ENCODE data around the gene HMCN2. TPM values are rescaled to one million over a fixed set of nuclear protein-coding genes. Genes with fewer than 3 reads are reported as not detected.

The HMCN2 gene
- total RNA-seq, 1 experiment from 2014 or later: 5.6 TPM

DNA sequence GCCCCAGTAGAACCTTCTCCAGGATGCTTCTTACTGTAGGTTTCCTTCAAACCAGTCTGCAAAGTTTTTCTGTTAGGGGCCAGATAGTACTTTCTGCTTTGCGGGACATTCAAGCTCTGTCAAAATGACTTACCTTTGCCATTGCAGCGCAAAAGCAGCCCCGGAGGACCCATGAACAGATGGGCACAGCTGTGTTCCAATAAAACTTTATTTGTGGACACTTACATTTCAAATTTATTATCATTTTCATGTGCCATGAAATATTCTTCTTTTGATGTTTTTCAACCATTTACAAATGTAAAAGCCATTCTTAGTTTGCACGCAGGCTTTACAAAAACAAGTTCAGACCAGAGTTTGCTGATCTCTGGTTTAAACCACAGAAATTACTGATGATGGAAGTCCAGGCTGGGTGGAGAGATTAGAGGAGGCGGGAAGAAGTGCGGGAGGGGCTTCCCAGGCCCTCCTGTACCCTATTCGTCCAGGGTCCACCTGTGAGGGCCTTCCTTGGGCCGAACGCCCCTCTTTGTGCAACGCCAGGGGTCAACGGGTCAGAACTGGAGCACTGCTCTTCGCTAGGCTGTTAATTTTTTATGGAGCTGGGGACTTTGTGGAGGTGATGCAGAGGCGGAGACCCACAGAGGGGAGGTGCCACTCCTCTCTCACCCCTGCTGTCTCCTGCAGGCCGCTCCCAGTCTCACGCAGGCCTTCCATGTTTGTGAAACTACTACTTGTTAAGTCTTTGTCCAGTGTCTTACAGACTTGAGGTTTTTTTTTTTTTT, 171.6 kb downstream of the HMCN2 start:
- DNase-seq (ENCODE audit: low spot score) (no peak), ATAC-seq (no peak)
- H3K27me3 Mint-ChIP-seq (ENCODE audit: low read depth): peaks cover 41% of the 10 kb centered on the region
- no peak overlapping the region for H3K4me3 Mint-ChIP-seq
- TF ChIP-seq, protein P1, sequence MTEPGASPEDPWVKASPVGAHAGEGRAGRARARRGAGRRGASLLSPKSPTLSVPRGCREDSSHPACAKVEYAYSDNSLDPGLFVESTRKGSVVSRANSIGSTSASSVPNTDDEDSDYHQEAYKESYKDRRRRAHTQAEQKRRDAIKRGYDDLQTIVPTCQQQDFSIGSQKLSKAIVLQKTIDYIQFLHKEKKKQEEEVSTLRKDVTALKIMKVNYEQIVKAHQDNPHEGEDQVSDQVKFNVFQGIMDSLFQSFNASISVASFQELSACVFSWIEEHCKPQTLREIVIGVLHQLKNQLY (CRISPR knock-in tag; IDR thresholded peaks at IDR 0.05): no peak
- TF ChIP-seq, protein P2, sequence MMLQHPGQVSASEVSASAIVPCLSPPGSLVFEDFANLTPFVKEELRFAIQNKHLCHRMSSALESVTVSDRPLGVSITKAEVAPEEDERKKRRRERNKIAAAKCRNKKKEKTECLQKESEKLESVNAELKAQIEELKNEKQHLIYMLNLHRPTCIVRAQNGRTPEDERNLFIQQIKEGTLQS (CRISPR knock-in tag; conservative IDR thresholded peaks at IDR 0.05): no peak
- TF ChIP-seq MXD4 (CRISPR knock-in tag; IDR thresholded peaks at IDR 0.05; ENCODE audit: borderline replicate concordance) (no peak), NFYB (CRISPR knock-in tag; conservative IDR thresholded peaks at IDR 0.05; ENCODE audit: low read depth) (no peak), ZNF219 (CRISPR knock-in tag; IDR thresholded peaks at IDR 0.05; ENCODE audit: borderline replicate concordance) (no peak), RELA (CRISPR knock-in tag; IDR thresholded peaks at IDR 0.05; ENCODE audit: borderline replicate concordance) (no peak), FOXJ3 (CRISPR knock-in tag; IDR thresholded peaks at IDR 0.05; ENCODE audit: borderline replicate concordance) (no peak), ELF4 (CRISPR knock-in tag; IDR thresholded peaks at IDR 0.05; ENCODE audit: low read depth) (no peak), ZNF232 (CRISPR knock-in tag; IDR thresholded peaks at IDR 0.05) (no peak)
- TF ChIP-seq, protein P3, sequence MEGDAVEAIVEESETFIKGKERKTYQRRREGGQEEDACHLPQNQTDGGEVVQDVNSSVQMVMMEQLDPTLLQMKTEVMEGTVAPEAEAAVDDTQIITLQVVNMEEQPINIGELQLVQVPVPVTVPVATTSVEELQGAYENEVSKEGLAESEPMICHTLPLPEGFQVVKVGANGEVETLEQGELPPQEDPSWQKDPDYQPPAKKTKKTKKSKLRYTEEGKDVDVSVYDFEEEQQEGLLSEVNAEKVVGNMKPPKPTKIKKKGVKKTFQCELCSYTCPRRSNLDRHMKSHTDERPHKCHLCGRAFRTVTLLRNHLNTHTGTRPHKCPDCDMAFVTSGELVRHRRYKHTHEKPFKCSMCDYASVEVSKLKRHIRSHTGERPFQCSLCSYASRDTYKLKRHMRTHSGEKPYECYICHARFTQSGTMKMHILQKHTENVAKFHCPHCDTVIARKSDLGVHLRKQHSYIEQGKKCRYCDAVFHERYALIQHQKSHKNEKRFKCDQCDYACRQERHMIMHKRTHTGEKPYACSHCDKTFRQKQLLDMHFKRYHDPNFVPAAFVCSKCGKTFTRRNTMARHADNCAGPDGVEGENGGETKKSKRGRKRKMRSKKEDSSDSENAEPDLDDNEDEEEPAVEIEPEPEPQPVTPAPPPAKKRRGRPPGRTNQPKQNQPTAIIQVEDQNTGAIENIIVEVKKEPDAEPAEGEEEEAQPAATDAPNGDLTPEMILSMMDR (IDR thresholded peaks at IDR 0.05): no peak
- TF ChIP-seq, protein P4, sequence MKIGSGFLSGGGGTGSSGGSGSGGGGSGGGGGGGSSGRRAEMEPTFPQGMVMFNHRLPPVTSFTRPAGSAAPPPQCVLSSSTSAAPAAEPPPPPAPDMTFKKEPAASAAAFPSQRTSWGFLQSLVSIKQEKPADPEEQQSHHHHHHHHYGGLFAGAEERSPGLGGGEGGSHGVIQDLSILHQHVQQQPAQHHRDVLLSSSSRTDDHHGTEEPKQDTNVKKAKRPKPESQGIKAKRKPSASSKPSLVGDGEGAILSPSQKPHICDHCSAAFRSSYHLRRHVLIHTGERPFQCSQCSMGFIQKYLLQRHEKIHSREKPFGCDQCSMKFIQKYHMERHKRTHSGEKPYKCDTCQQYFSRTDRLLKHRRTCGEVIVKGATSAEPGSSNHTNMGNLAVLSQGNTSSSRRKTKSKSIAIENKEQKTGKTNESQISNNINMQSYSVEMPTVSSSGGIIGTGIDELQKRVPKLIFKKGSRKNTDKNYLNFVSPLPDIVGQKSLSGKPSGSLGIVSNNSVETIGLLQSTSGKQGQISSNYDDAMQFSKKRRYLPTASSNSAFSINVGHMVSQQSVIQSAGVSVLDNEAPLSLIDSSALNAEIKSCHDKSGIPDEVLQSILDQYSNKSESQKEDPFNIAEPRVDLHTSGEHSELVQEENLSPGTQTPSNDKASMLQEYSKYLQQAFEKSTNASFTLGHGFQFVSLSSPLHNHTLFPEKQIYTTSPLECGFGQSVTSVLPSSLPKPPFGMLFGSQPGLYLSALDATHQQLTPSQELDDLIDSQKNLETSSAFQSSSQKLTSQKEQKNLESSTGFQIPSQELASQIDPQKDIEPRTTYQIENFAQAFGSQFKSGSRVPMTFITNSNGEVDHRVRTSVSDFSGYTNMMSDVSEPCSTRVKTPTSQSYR (CRISPR knock-in tag; IDR thresholded peaks at IDR 0.05): no peak
- TF ChIP-seq, protein P5, sequence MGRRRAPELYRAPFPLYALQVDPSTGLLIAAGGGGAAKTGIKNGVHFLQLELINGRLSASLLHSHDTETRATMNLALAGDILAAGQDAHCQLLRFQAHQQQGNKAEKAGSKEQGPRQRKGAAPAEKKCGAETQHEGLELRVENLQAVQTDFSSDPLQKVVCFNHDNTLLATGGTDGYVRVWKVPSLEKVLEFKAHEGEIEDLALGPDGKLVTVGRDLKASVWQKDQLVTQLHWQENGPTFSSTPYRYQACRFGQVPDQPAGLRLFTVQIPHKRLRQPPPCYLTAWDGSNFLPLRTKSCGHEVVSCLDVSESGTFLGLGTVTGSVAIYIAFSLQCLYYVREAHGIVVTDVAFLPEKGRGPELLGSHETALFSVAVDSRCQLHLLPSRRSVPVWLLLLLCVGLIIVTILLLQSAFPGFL (CRISPR knock-in tag; IDR thresholded peaks at IDR 0.05; ENCODE audit: borderline replicate concordance): no peak
- TF ChIP-seq, protein P6, sequence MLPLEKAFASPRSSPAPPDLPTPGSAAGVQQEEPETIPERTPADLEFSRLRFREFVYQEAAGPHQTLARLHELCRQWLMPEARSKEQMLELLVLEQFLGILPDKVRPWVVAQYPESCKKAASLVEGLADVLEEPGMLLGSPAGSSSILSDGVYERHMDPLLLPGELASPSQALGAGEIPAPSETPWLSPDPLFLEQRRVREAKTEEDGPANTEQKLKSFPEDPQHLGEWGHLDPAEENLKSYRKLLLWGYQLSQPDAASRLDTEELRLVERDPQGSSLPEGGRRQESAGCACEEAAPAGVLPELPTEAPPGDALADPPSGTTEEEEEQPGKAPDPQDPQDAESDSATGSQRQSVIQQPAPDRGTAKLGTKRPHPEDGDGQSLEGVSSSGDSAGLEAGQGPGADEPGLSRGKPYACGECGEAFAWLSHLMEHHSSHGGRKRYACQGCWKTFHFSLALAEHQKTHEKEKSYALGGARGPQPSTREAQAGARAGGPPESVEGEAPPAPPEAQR (CRISPR knock-in tag; IDR thresholded peaks at IDR 0.05): no peak
- peaks cover 15% of the 10 kb centered on the region for H3K9me3 Mint-ChIP-seq
- ChIA-PET CTCF (interaction anchor here (0.6 to 1.6 kb wide), 9 partner anchors 9 to 435 kb away, joined by 3 to 6 read pairs (median 4); no protein-coding TSS in a partner anchor), POLR2A (interaction anchor here (1.0 kb wide), 1 partner anchor 10 kb away, joined by 3 read pairs; no protein-coding TSS in a partner anchor)
- H3K27ac Mint-ChIP-seq: no peak overlapping the region
- H3K4me1 Mint-ChIP-seq: peaks cover 10% of the 10 kb centered on the region; the same call in 1 of the 2 replicates
- H3K36me3 Mint-ChIP-seq: peaks cover 9% of the 10 kb centered on the region

DNA sequence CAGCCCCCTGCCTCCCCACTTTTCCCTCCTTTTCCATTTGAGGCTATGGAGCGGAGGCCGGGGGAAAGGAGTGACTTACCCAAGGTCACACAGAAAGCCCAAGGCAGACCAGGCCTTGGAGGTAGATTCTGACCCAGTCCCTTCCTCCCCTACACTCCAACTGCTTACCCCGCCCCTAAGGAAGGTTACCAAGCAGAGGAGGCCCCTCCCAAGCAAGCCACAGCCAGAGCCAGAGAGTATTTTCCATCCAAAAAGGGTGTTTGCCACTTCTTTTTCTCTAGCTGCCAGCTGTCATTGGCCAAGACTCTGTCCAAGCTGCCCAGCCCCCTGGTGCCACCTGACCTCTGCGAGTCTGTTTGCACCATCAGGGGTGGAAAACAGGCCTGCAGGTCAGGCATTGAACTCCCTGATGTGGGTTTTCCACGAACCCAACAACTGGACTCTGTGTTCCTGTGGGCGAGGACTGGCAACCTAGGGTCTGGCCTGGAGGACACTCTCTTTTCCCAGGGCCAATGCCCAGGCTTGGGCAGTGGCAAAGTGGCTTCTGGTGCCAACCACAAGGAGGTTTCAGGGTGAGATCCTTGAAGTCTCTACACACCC, 172.9 kb downstream of the HMCN2 start:
- H3K4me1 Mint-ChIP-seq: 0 out of 2 replicates have a peak, but pooled peaks cover 4% of the 10 kb centered on the region
- H3K27me3 Mint-ChIP-seq (ENCODE audit: low read depth): peaks cover 36% of the 10 kb centered on the region
- CTCF ChIA-PET: interaction anchor here (0.9 to 1.6 kb wide), 3 partner anchors 9 to 79 kb away, joined by 3 to 6 read pairs (median 4); no protein-coding TSS in a partner anchor
- peaks cover 9% of the 10 kb centered on the region for H3K36me3 Mint-ChIP-seq
- DNase-seq (ENCODE audit: low spot score) (no peak), ATAC-seq (peak; percentile 40; the same call in 1 of the 2 replicates)
- POLR2A ChIA-PET: interaction anchor here (1.0 kb wide), 1 partner anchor 8 kb away, joined by 3 read pairs; no protein-coding TSS in a partner anchor
- H3K4me3 Mint-ChIP-seq: no peak overlapping the region
- no peak overlapping the region for H3K27ac Mint-ChIP-seq
- H3K9me3 Mint-ChIP-seq: peaks cover 15% of the 10 kb centered on the region
- TF ChIP-seq RELA (CRISPR knock-in tag; IDR thresholded peaks at IDR 0.05; ENCODE audit: borderline replicate concordance): no peak
- TF ChIP-seq ZNF317 (CRISPR knock-in tag; IDR thresholded peaks at IDR 0.05; ENCODE audit: borderline replicate concordance, low read depth): no peak
- TF ChIP-seq ZNF396 (CRISPR knock-in tag; IDR thresholded peaks at IDR 0.05; ENCODE audit: borderline replicate concordance): no peak
- TF ChIP-seq ZNF263 (CRISPR knock-in tag; IDR thresholded peaks at IDR 0.05; ENCODE audit: low read depth): no peak
- no peak for TF ChIP-seq SOX15 (CRISPR knock-in tag; IDR thresholded peaks at IDR 0.05)
- TF ChIP-seq, protein P7, sequence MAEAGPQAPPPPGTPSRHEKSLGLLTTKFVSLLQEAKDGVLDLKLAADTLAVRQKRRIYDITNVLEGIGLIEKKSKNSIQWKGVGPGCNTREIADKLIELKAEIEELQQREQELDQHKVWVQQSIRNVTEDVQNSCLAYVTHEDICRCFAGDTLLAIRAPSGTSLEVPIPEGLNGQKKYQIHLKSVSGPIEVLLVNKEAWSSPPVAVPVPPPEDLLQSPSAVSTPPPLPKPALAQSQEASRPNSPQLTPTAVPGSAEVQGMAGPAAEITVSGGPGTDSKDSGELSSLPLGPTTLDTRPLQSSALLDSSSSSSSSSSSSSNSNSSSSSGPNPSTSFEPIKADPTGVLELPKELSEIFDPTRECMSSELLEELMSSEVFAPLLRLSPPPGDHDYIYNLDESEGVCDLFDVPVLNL (CRISPR knock-in tag; IDR thresholded peaks at IDR 0.05; ENCODE audit: borderline replicate concordance, low read depth): no peak
- TF ChIP-seq JAZF1 (CRISPR knock-in tag; IDR thresholded peaks at IDR 0.05): no peak
- no peak for TF ChIP-seq TCF7 (CRISPR knock-in tag; IDR thresholded peaks at IDR 0.05; ENCODE audit: low read depth)
- no peak for TF ChIP-seq NFYB (CRISPR knock-in tag; conservative IDR thresholded peaks at IDR 0.05; ENCODE audit: low read depth)
- TF ChIP-seq JUN (CRISPR knock-in tag; IDR thresholded peaks at IDR 0.05): no peak
- no peak for TF ChIP-seq FOXJ3 (CRISPR knock-in tag; IDR thresholded peaks at IDR 0.05; ENCODE audit: borderline replicate concordance)
- TF ChIP-seq TP53 (CRISPR knock-in tag; IDR thresholded peaks at IDR 0.05): no peak
- no peak for TF ChIP-seq SMAD4 (CRISPR knock-in tag; IDR thresholded peaks at IDR 0.05)

All from WTC11 (cell line).